Ovary (tissue), 9 donors: ENCODE measurements around the gene FBP2. TPM values are rescaled to one million over a fixed set of nuclear protein-coding genes. Genes with fewer than 3 reads are reported as not detected.
"Not testable (repeated sequence)": the region's sequence is repeated elsewhere in the genome, so short reads cannot be mapped to it uniquely, and the experiment has no call there.

Experiments used
- DNase-seq, 5 donors: peaks; one replicate each; pipeline ENCODE4 v3.0.0-alpha.2; 2019 to 2020
- H3K27ac ChIP-seq, 2 donors: fragments of 200-600 bp; one replicate each; pipeline versions ENCODE4 v1.5.1 to v1.8.0; 2019 to 2022
- H3K27me3 ChIP-seq: fragments of 200-600 bp; one replicate; pipeline ENCODE4 v1.8.0; 2022
- H3K36me3 ChIP-seq: fragments of 200-600 bp; sonication (generic); one replicate; pipeline ENCODE4 v1.5.1; 2019
- H3K4me1 ChIP-seq: one replicate; pipeline ENCODE4 v1.8.1; 2013; ENCODE audit warnings: mild to moderate bottlenecking, moderate library complexity; ENCODE audit not compliant: insufficient read depth
- H3K4me3 ChIP-seq: fragments of 200-600 bp; sonication (generic); one replicate; pipeline ENCODE4 v1.5.1; 2017
- H3K9me3 ChIP-seq, 2 donors: fragments of 200-600 bp in 1 of 2; sonication (generic) in 1 of 2; one replicate each; pipeline versions ENCODE4 v1.5.1 to v1.8.1; 2013 to 2019; ENCODE audit warnings: mild to moderate bottlenecking in 1 of 2, moderate library complexity in 1 of 2
- CTCF ChIP-seq, 3 donors: fragments of 450-650 bp in 2 of 3; fragments of 200-600 bp in 1 of 3; IDR thresholded peaks; one replicate each; pipeline versions ENCODE4 v1.5.1 to v1.8.0; 2016 to 2022; ENCODE audit warnings: antibody characterized with exemption in 3 of 3, mild to moderate bottlenecking in 1 of 3
- EP300 ChIP-seq: sonication (generic); formaldehyde crosslinking; IDR thresholded peaks from one replicate; pipeline ENCODE4 v1.6.1; 2017; ENCODE audit warnings: antibody characterized with exemption
- POLR2A ChIP-seq: fragments of 450-650 bp; IDR thresholded peaks from one replicate; pipeline ENCODE4 v1.6.1; 2017; ENCODE audit warnings: antibody characterized with exemption, mild to moderate bottlenecking, moderate library complexity
- WGBS, 3 donors: extraction: QIAGEN DNeasy Blood & Tissue Kit in 1 of 3; methylation state at CpG; one replicate each; pipeline versions ENCODE4 v1.1.5 to v1.1.7; 2013 to 2017; 5-methylcytosine and 5-hydroxymethylcytosine counted together
- intact Hi-C, 4 donors: fragments of 100-400 bp; cut with DNase I; formaldehyde crosslinking; loops; one replicate each; pipeline versions ENCODE4 v1.11.0 to v1.15.1; 2022 to 2023
- polyA plus RNA-seq, 2 donors: library from polyadenylated mRNA; stranded (reverse); fragments of 200-250 nt in 1 of 2; fragments of 350-450 nt in 1 of 2; fragmentation: Illumina TruSeq in 1 of 2; extraction: RNeasy Lipid Tissue Mini Kit (QIAGEN cat#74804) in 1 of 2; gene quantifications; one replicate each; pipeline ENCODE4 v1.2.3, GENCODE V29; 2013 to 2014
- total RNA-seq, 7 donors: library from RNA; depleted of rRNA in 2 of 7; stranded (reverse); fragments of >200 nt in 2 of 7; fragmentation: NEBNext Ultra II Directional in 3 of 7; extraction: Animal tissue kit (Norgen Biotek cat#: 25700) in 3 of 7; gene quantifications; one replicate each; pipeline versions ENCODE4 v1.1.0 to v1.2.4, GENCODE V29; 2016 to 2023
- donor health status: DM: no; HTN: no; CAD: no; lungs with moderate emphysema.
- donor health status: DM: no; HTN: no; CAD: no.
- donor health status: Bipolar disorder and iron deficiency.
- donor health status: DM: yes; HTN: yes; CAD: no.
- donor health status: DM: no; HTN: no; CAD: no.
- donor health status: DM: yes; HTN: yes; CAD: no.

FBP2 gene
- total and polyA plus RNA-seq, 9 donors: not detected

- intact Hi-C loops: no loop called here
- Histone ChIP-seq H3K4me3 (no peak overlapping the region), H3K36me3 (no peaks in the 10 kb centered on the region), H3K27me3 (no peaks in the 10 kb centered on the region), H3K27ac (no peak overlapping the region), H3K9me3 (no peaks in the 10 kb centered on the region), H3K4me1 (no peaks in the 10 kb centered on the region)
- TF ChIP-seq EP300 (no peak), POLR2A (no peak)
- WGBS, 3 donors: 88 to 91% (median 88%) methylated on average over 2 of the region's 2 CpGs
- DNase-seq: no peak
Observed at GRCh38 chr9:94567271-94567670, 26.4 kb downstream of the FBP2 start.

- Histone ChIP-seq H3K36me3 (no peaks in the 10 kb centered on the region), H3K27me3 (no peaks in the 10 kb centered on the region), H3K4me3 (no peak overlapping the region), H3K9me3 (no peaks in the 10 kb centered on the region), H3K4me1 (no peaks in the 10 kb centered on the region), H3K27ac (no peak overlapping the region)
- DNase-seq: no peak
- TF ChIP-seq EP300 (no peak), POLR2A (no peak), CTCF (IDR thresholded peaks at IDR 0.05) (no peak)
- intact Hi-C loops: no loop called here
Observed at GRCh38 chr9:94566550-94566949, 27.1 kb downstream of the FBP2 start.

GRCh38 chr9:94564279-94564678 is 29.3 kb downstream of the FBP2 start:
- H3K27ac ChIP-seq, intact Hi-C loops, H3K27me3 ChIP-seq, DNase-seq, H3K9me3 ChIP-seq, H3K36me3 ChIP-seq, H3K4me1 ChIP-seq, H3K4me3 ChIP-seq: not testable (repeated sequence)
- WGBS, 3 donors: 65 to 69% (median 68%) methylated on average over 3 of the region's 3 CpGs

GRCh38 chr9:94563548-94563947 is 30.1 kb downstream of the FBP2 start:
- WGBS, 3 donors: 64 to 88% (median 70%) methylated on average over 2 of the region's 2 CpGs
- TF ChIP-seq CTCF (IDR thresholded peaks at IDR 0.05) (no peak), EP300 (no peak), POLR2A (no peak)
- Histone ChIP-seq H3K27ac (no peak overlapping the region), H3K4me1 (no peaks in the 10 kb centered on the region), H3K27me3 (no peaks in the 10 kb centered on the region), H3K9me3 (no peaks in the 10 kb centered on the region), H3K36me3 (no peaks in the 10 kb centered on the region), H3K4me3 (no peak overlapping the region)
- no peak for DNase-seq
- intact Hi-C loops: no loop called here

GRCh38 chr9:94560237-94560636 is 33.4 kb downstream of the FBP2 start:
- no peaks in the 10 kb centered on the region for H3K36me3 ChIP-seq
- H3K9me3 ChIP-seq: no peaks in the 10 kb centered on the region
- no peak overlapping the region for H3K4me3 ChIP-seq
- intact Hi-C loops: no loop called here
- TF ChIP-seq POLR2A: no peak
- TF ChIP-seq EP300: no peak
- no peak for TF ChIP-seq CTCF (IDR thresholded peaks at IDR 0.05)
- WGBS, 3 donors: 89 to 96% (median 92%) methylated on average over 6 of the region's 6 CpGs
- H3K27ac ChIP-seq: no peak overlapping the region
- DNase-seq: no peak
- H3K27me3 ChIP-seq: no peaks in the 10 kb centered on the region
- no peaks in the 10 kb centered on the region for H3K4me1 ChIP-seq

- no peaks in the 10 kb centered on the region for H3K27me3 ChIP-seq
- no peaks in the 10 kb centered on the region for H3K36me3 ChIP-seq
- no peaks in the 10 kb centered on the region for H3K9me3 ChIP-seq
- H3K27ac ChIP-seq: no peak overlapping the region
- TF ChIP-seq POLR2A (no peak), CTCF (IDR thresholded peaks at IDR 0.05) (no peak), EP300 (no peak)
- no peak for DNase-seq
- intact Hi-C loops: no loop called here
- 86 to 88% (median 87%) methylated on average over 4 of the region's 4 CpGs for WGBS, 3 donors
- no peaks in the 10 kb centered on the region for H3K4me1 ChIP-seq
- no peak overlapping the region for H3K4me3 ChIP-seq
Observed at GRCh38 chr9:94557376-94557775, 36.2 kb downstream of the FBP2 start.
